ENCODE data around the gene CD47. TPM values are rescaled to one million over a fixed set of nuclear protein-coding genes. Genes with fewer than 3 reads are reported as not detected.

Gene CD47
- total and polyA plus RNA-seq, 2 donors (not counting 1 experiment from before 2014, with no cell fraction given) = 86.4 to 259 TPM

DNA sequence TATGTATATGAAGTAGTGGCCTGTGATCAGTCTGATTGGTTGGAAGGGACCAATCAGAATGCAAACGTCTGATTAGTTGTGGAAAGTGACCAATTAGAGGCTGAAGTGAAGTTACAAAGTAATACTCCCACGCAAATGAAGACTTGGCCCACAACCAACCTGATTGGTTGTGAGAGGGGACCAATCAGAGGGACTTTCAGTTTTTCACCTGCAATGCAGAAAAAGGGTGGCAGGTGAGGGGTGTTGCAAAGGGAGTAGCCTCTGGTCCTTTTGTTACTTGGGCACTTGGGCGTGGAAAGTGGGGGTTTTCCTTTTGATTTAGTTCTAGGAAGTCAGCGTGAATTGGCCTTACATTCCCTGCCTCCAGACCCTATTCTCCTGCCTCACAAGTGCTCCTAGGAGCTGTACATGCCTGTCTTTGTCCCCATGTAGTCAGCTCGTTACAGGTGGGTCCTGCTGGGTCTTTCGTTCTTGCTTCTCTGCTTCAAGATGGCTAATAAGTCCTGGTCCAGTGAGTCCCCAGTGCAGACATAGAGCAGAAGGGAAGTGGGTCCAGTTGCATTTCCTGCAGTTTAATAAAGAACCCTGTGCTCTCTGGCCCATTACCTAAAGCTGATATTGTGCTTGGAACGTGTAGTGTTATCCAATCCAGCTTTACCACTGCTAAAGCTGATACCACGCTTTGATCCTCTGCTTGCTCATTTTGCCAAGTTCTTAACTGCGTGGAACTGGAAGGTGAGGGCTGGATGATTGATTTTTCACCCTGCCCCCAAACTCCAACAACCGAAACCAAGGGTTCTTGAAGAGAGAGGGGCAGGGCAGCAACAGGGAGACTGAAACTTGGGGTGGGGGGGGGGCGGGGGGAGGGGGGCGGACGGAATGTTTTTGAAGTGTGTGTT, 46.0 kb upstream of the CD47 start:
- peak overlapping the region; percentile 41 for H3K9ac ChIP-seq (ENCODE audit: low read length)
- 46% methylated on average over 4 of the region's 13 CpGs for WGBS (ENCODE audit: insufficient coverage)
- intact Hi-C loops (cut with micrococcal nuclease) = loop anchor here (10.0 kb wide), 1 partner anchor 48 kb away; no protein-coding TSS in a partner anchor
- peak overlapping the region in 2 of 5 experiments; percentile 14 to 21 for H3K4me3 ChIP-seq (ENCODE audit: control extremely low read depth in 1 of 5, extremely low read depth in 1 of 5, insufficient read depth in 1 of 5, low read depth in 2 of 5, low read length in 4 of 5)
- Mint-ChIP-seq H3K9me3 (ENCODE audit: insufficient read depth) (no peaks in the 10 kb centered on the region), H3K4me1 (peaks cover 84% of the 10 kb centered on the region), H3K27me3 (no peaks in the 10 kb centered on the region), H3K27ac (peak overlapping the region; percentile 93), H3K4me3 (peak overlapping the region; percentile 61)
- DNase-seq (peak; percentile 69), ATAC-seq (ENCODE audit: low read depth) (peak; percentile 52)
- POLR2A ChIA-PET = interaction anchor here (1.1 to 1.7 kb wide), 4 partner anchors 11 to 44 kb away, joined by 3 to 7 read pairs (median 4); no protein-coding TSS in a partner anchor
- H3K9me3 ChIP-seq (ENCODE audit: control extremely low read depth in 1 of 3, control insufficient read depth in 2 of 3, insufficient read depth in 1 of 3, low read length in 2 of 3) = peaks cover 0 to 6% (median 0%) of the 10 kb centered on the region in 3 donors
- no peaks in the 10 kb centered on the region for H4K20me1 ChIP-seq (ENCODE audit: control insufficient read depth, insufficient read depth, low read length, poor library complexity, severe bottlenecking)
- H3K4me1 ChIP-seq (ENCODE audit: control insufficient read depth in 2 of 2, insufficient read depth in 2 of 2, low read length in 2 of 2) = peaks cover 59 to 62% of the 10 kb centered on the region in 2 donors
- CTCF ChIA-PET = interaction anchor here (0.9 to 1.5 kb wide), 4 partner anchors 9 to 68 kb away, joined by 3 to 5 read pairs (median 3); no protein-coding TSS in a partner anchor
- peak overlapping the region; percentile 81 to 82 for H3K27ac ChIP-seq (ENCODE audit: low read length in 2 of 2)
- H3K79me2 ChIP-seq (ENCODE audit: control insufficient read depth, insufficient read depth, low read length) = peaks cover 51% of the 10 kb centered on the region
- no peak overlapping the region for H2AFZ ChIP-seq (ENCODE audit: insufficient read depth, low read depth, low read length, poor library complexity, severe bottlenecking)
- H3K27me3 ChIP-seq (replicated peaks in 1 of 4; ENCODE audit: control extremely low read depth in 1 of 4, control insufficient read depth in 3 of 4, insufficient read depth in 4 of 4, low read length in 3 of 4) = no peaks in the 10 kb centered on the region
- TF ChIP-seq, protein P1, sequence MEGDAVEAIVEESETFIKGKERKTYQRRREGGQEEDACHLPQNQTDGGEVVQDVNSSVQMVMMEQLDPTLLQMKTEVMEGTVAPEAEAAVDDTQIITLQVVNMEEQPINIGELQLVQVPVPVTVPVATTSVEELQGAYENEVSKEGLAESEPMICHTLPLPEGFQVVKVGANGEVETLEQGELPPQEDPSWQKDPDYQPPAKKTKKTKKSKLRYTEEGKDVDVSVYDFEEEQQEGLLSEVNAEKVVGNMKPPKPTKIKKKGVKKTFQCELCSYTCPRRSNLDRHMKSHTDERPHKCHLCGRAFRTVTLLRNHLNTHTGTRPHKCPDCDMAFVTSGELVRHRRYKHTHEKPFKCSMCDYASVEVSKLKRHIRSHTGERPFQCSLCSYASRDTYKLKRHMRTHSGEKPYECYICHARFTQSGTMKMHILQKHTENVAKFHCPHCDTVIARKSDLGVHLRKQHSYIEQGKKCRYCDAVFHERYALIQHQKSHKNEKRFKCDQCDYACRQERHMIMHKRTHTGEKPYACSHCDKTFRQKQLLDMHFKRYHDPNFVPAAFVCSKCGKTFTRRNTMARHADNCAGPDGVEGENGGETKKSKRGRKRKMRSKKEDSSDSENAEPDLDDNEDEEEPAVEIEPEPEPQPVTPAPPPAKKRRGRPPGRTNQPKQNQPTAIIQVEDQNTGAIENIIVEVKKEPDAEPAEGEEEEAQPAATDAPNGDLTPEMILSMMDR (IDR thresholded peaks at IDR 0.05) = no peak
- no peak for TF ChIP-seq EZH2 (IDR thresholded peaks at IDR 0.05; ENCODE audit: borderline replicate concordance, insufficient read depth, low read depth, low read length, poor library complexity, severe bottlenecking)
- peak overlapping the region; percentile 63 for H3K4me2 ChIP-seq (replicated peaks; ENCODE audit: low read depth, low read length, poor library complexity, severe bottlenecking)
- peaks cover 2 to 33% of the 10 kb centered on the region in 2 experiments for H3K36me3 ChIP-seq (replicated peaks in 1 of 2; ENCODE audit: control extremely low read depth in 1 of 2, control insufficient read depth in 1 of 2, extremely low read depth in 1 of 2, insufficient read depth in 2 of 2, low read length in 1 of 2)
